Uterus (tissue), 2 donors: ENCODE results near the gene GLRB.

Experiments used
- CTCF ChIP-seq, 4 experiments: fragments of 200-600 bp in 2 of 4; fragments of 450-650 bp in 2 of 4; sonication (generic) in 2 of 4; IDR thresholded peaks; one replicate each; pipeline ENCODE4 v1.5.1; 2016 to 2019; ENCODE audit warnings: antibody characterized with exemption in 4 of 4, mild to moderate bottlenecking in 2 of 4, moderate library complexity in 1 of 4
- POLR2A ChIP-seq, 2 donors: fragments of 450-650 bp; IDR thresholded peaks; one replicate each; pipeline ENCODE4 v1.6.1; 2016; ENCODE audit warnings: antibody characterized with exemption in 2 of 2, mild to moderate bottlenecking in 1 of 2, moderate library complexity in 1 of 2

- TF ChIP-seq CTCF (IDR thresholded peaks at IDR 0.05), result no peak
- TF ChIP-seq POLR2A (IDR thresholded peaks at IDR 0.05), result no peak
Measured at GRCh38 chr4:157104541-157104940, 28.6 kb downstream of the GLRB start.
